Adipose tissue (tissue), 3 donors: ENCODE results near the gene MMP11. TPM values are rescaled to one million over a fixed set of nuclear protein-coding genes. Genes with fewer than 3 reads are reported as not detected.

Experiments
- H3K27ac ChIP-seq: one replicate; pipeline ENCODE4 v1.5.1; 2013; ENCODE audit warnings: low read depth, low read length
- WGBS, 3 donors: extraction: QIAGEN DNeasy Blood & Tissue Kit; methylation state at CpG; one replicate each; pipeline ENCODE4 v1.1.7; 2013; 5-methylcytosine and 5-hydroxymethylcytosine counted together
- polyA plus RNA-seq, 3 donors: library from polyadenylated mRNA; stranded (reverse); fragments of 200-250 nt; gene quantifications; one replicate each; pipeline ENCODE4 v1.2.3, GENCODE V29; 2013
- donor health status: healthy with polysubstance abuse.
- donor health status: Bipolar disorder and iron deficiency.
- donor health status: healthy.

MMP11 gene
- polyA plus RNA-seq, 3 donors, result 0.66 to 1.9 (median 1.6) TPM

DNA sequence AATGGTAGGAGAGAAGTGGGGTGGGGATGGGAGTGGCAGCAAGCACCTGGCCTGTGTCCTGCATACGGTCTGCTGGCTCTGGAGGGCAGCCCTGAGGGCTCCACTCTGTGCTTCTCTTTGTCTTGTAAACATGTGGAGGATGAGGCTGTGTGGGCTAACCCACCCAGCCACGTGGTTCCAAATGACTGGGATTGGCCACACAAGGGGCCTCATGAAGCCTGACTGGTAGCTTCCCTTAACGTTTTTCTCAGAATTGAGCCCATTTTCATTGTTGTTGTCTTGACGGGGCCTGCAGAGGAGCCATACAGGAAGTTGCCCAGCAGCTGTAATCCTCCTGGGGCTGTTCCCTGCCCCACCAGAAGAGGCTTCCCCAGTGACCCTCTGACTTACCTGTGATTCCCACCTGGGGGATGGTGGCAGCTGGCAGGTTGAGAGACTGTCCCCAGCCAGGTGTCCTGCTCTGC is 48.1 kb downstream of the MMP11 start:
- 58 to 64% (median 62%) methylated on average over 4 of the region's 4 CpGs for WGBS, 3 donors
- no peak overlapping the region for H3K27ac ChIP-seq

GRCh38 chr22:23822101-23822671 is 49.5 kb downstream of the MMP11 start:
- H3K27ac ChIP-seq, result no peak overlapping the region
- 68 to 78% (median 77%) methylated on average over 6 of the region's 6 CpGs for WGBS, 3 donors

DNA sequence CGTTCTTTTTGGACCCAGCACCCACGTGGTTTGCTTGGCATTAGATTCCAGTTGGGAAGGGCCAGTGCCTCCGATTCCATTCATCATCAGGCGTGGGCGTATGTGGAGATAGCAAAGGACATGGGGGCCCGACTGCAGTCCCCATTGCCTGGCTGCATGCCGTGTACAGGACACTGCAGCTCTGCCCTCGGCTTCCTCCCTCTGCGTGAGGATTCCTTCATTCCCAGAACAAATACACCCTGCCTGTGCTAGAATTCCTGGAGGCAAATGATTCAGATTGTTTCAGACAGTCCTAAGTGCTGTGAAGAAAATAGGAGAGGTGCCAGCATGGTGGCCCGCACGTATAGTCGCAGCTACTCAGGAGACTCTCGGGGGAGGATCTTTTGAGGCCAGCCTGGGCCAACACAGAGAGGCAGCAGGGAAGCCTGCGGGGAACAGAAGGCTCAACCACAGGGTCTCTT is 50.7 kb downstream of the MMP11 start:
- WGBS, 3 donors, result 74 to 86% (median 75%) methylated on average over 14 of the region's 14 CpGs
- H3K27ac ChIP-seq, result no peak overlapping the region

- 87 to 91% (median 89%) methylated on average over 13 of the region's 13 CpGs for WGBS, 3 donors
Measured at GRCh38 chr22:23824476-23825245, 52.0 kb downstream of the MMP11 start.

DNA sequence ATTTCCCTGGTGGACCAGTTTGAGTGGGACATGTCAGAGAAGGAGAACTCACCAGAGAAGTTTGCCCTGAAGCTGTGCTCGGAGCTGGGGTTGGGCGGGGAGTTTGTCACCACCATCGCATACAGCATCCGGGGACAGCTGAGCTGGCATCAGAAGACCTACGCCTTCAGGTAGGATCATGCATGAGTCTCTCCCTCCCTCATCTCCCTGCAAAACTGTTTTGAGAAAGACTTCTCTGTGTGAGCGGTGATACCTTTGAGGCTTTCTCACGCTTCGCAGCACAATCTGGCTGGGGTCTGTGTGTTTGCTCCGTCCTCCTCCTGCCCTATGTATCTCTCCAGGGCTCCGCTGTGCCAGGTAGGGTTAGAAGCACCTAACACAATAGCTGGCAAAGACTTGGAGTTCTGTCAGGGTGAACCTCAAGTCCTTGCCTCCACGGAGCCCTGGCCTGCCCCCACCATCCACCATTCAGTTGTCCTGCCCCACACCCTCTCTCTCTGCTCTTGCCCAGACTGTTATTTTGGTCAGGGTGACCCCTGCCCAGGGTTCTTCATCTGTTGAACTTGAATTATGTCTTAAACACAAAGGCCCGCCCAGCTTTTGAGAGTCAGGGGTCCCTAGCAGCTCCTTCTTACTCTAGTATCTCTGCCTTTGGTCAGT is 52.7 kb downstream of the MMP11 start:
- WGBS, 3 donors, result 94 to 95% (median 94%) methylated on average over 12 of the region's 12 CpGs
- no peak overlapping the region for H3K27ac ChIP-seq

More at GRCh38 chr22:23824476-23825245, 52.0 kb downstream of the MMP11 start:
- H3K27ac ChIP-seq, result no peak overlapping the region

GRCh38 chr22:23826510-23827350 is 54.1 kb downstream of the MMP11 start:
- H3K27ac ChIP-seq, result no peak overlapping the region
- 66 to 84% (median 76%) methylated on average over 14 to 15 of the region's 15 CpGs for WGBS, 3 donors

DNA sequence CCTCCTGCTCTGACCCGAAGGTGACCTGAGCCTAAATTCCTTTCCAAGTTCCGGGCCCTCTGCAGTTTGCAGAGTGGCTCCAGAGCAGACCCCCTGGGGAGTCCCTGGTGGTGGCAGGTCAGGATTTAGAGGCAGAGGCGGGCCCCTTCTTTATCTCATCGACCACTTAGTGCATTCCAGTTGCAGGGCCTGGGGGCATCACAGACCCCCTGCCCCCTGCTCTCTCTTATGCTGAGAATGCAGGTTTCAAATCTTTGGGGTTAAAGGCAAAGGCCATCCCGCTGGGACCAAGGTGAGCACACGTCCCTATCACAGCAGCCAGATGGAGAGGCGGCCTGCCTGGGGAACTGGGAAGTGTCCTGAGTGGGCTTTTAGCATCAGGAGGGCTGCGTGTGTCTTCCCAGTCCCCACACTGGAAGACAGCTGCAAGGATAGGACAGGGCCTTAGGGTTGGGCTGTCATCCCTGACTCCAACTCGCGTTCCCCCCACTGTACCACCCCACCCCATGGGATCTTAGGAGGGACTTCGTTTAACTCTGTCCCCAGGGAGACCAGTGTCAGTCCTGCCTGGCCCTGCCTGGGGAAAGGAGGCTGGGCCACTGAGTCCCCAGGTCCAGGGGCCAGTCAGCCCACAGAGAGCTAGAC is 54.8 kb downstream of the MMP11 start:
- 77 to 86% (median 84%) methylated on average over 11 of the region's 11 CpGs for WGBS, 3 donors
- H3K27ac ChIP-seq, result no peak overlapping the region

DNA sequence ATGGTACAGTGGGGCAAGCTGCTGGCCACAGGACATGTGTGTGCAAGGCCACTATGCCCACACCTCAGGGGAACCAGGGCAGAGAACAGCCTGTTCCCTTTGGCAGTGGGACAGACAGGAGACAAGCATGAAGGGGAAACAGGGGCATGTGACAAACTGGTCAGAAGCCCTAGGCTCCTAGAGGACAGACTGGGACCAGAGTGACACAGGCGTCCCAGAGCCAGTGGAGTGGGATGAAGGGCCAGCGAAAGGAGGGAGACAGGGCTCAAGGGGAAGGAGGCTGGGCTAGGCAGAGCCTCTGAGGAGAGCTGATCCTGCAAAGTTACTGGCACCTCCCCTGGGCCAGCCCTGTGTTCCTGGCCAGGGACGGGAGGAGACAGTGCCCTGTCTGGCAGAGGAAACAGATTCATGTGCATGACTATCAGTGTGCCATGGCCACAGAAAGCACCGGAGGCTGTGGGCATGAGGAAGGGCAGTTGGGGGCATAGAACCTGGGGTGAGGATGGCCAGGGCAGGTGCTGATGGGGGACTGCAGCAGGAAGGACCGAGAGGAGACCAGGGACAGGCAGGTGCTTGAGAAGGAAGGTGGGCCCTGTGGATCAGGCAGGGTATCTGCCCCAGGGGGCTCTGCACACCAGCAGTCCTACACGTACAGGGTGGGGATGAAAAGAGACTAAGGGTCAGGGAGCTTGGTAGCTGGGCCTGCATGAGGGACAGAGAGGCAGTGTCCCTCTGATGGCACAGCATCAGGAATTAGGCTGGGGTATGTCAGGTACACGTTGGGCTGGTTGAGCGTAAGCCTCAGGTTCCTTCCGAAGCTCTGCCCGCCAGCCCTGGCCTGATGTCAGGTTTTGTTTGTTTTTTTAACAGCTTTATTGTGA is 56.4 kb downstream of the MMP11 start:
- no peak overlapping the region for H3K27ac ChIP-seq

DNA sequence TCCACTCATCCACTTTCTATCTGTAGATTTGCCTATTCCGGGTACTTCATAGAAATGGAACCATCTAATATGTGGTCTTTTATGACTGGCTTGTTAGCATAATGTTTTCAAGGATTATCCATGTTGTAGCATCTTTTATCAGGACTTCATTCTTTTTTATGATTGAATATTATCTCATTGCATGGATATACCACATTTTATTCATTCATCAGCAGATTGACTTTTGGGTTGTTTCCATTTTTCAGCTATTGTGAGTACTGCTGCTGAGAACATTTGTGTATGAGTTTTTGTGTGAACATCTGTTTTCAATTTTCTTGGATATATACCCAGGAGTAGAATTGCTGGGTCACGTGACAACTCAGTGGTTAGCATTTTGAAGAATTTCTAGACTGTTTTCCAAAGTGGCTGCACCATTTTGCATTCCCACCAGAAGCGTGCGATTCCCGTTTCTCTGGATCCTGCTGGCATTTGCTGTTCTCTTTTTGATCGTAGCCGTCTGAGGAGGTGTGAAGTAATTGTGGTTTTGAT is 57.3 kb downstream of the MMP11 start:
- no peak overlapping the region for H3K27ac ChIP-seq
- 66 to 89% (median 67%) methylated on average over 7 of the region's 7 CpGs for WGBS, 3 donors

More for the DNA sequence above, 56.4 kb downstream of the MMP11 start:
- 88 to 92% (median 91%) methylated on average over 9 to 10 of the region's 10 CpGs for whole genome bisulfite sequencing, 3 donors

- no peak overlapping the region for H3K27ac ChIP-seq
- WGBS, 3 donors, result 86 to 94% (median 92%) methylated on average over 8 of the region's 8 CpGs
Measured at GRCh38 chr22:23831261-23831660, 58.6 kb downstream of the MMP11 start.

DNA sequence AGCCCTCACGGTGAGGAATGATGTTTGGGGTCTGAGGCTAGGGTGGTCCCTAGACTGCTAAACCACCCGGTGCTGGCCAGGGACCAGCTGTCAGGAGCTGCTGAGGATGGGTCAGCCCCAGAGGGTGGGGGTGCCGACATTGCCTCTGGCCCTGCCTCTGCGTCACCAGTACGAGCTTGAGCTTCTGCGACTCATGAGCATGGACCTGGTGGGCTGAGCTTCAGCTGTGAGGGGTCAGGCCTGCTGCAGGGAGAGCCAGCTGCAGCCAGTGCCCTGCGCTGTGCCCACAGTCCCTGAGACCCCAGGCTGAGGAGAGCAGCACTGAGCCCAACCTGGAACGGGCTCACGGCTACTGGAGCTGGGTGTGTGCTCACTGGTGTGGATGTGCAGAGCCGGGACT is 59.1 kb downstream of the MMP11 start:
- WGBS, 3 donors, result 83 to 90% (median 88%) methylated on average over 10 of the region's 10 CpGs
- H3K27ac ChIP-seq, result no peak overlapping the region

DNA sequence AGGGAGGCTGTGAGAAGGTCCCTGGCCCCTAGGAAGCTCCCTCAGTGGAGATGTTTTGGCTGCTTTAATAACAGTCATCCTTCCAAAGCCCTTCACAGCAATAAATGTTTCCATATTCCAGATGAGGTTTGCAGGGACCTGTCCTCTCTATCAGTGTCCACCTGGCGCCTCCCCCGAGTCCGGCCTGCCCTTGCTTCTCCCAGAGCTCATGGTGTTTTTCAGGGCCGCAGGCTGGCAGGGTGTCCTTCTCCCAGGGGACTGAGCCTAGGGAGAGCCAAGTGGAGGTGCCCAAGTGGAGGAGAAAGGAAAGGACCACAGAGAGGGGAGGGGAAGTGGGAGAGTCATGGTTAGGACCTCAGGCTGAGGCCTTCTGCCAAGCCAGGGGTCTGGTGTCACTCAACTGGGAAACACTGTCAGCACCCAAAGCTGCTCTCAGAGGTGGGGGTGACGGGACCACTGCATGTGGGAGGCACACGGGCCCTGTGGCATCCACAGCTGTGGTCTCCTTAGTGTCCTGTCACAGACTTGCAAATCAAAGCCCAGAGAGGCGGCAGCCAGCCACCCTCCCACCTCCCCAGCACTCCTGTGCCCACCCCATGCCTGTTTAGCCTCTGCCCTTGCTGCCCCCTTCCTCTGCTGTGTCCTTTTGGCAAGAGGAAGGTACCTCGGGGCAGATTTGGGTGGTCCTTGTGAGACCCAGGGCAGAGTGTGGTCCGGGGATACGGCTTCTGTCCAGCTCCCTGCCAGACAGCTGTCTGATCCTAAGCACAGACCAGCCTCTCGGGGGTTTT is 59.8 kb downstream of the MMP11 start:
- WGBS, 3 donors, result 77 to 89% (median 80%) methylated on average over 11 of the region's 11 CpGs
- no peak overlapping the region for H3K27ac ChIP-seq

DNA sequence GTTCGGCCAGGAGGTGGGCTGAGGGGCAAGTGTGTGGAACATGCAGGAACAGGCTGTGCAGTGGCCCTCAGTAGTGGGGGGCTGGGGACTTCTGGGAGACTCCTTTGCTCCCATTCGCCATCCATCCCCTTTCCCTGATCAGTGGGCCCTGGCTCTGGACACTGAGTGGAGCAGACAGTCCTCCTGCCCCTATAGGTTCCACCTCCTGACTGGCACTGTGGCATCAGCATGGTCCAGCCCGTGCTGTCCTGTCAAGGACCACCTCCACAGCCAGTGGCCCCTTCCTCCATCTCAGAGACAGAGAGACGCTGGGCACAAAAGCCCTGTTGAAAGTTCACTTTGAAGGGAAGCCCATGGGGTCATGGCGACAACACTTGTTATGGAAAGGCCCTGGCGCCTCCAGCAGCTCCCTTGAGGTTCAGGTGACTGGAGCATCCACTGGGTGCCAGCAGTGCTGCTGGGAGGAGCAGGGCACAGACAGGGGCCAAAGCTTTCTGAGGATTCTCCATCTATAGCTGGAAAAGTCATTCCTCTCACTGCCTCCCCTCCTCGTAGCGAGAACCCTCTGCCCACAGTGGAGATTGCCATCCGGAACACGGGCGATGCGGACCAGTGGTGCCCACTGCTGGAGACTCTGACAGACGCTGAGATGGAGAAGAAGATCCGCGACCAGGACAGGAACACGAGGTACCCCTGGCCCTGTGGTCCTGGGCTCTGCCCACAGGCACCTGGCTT is 60.5 kb downstream of the MMP11 start:
- H3K27ac ChIP-seq, result no peak overlapping the region
- WGBS, 3 donors, result 89 to 92% (median 91%) methylated on average over 16 of the region's 16 CpGs
